22Rv1 (cell line): ENCODE measurements around the gene EGFR.
A peak's percentile ranks its signal among the peaks of the same experiment; 100 is the strongest.

Experiments used
- H3K27ac ChIP-seq: fragments of 450-650 bp; 2 replicates; pipeline ENCODE4 v1.5.1; 2017
- ZFX ChIP-seq: fragments of 450-650 bp; IDR thresholded peaks from 2 replicates; pipeline ENCODE4 v1.6.1; 2017; ENCODE audit warnings: antibody characterized with exemption, borderline replicate concordance
- TF ChIP-seq, protein P1 (sequence below): fragments of 450-650 bp; IDR thresholded peaks from 2 replicates; pipeline ENCODE4 v1.5.1; 2017; ENCODE audit warnings: mild to moderate bottlenecking

Gene EGFR

DNA sequence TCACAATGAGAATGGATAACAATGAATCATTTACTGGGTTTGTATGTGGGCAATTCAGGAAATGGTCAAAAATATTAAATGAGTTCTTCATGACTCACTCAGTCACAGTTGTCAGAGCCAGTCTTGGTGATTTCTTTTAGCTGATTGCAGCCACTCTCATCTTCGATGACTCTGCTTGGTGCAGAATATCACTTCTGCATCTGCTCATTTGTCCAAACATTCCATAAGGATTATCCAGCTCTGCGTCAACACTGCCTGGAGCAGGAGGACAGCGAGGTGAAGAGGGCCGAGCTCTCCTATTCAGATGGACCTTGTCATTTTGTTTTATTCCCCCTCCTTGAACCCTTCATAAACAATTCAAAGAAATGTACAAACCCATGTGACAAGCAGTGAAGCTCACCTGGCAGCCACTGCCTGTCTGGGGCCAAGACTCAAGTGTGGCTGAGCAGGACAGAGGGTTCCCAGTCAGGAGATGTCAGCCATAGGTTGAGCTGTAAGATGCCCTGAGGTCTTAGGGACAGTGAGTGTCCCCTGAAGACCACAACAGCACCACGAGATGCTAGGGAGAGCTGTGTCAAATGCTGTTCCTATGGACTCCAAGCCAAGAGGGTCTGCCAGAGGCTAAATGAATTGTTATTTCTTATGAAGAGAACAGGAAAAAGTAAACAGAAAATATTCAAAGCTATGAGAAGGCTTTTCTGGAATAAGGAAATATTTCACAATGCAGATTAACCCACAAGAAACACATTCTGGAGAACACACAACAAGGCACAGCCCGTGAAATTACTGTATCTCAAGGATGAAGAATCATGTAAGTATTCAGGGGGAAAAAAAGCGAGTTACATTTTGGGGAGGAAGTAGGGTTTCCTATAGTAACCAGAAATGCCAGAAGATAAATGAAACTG, 33.1 kb upstream of the EGFR start:
- no peak overlapping the region for H3K27ac ChIP-seq
- TF ChIP-seq ZFX, result no peak
- TF ChIP-seq, protein P1, sequence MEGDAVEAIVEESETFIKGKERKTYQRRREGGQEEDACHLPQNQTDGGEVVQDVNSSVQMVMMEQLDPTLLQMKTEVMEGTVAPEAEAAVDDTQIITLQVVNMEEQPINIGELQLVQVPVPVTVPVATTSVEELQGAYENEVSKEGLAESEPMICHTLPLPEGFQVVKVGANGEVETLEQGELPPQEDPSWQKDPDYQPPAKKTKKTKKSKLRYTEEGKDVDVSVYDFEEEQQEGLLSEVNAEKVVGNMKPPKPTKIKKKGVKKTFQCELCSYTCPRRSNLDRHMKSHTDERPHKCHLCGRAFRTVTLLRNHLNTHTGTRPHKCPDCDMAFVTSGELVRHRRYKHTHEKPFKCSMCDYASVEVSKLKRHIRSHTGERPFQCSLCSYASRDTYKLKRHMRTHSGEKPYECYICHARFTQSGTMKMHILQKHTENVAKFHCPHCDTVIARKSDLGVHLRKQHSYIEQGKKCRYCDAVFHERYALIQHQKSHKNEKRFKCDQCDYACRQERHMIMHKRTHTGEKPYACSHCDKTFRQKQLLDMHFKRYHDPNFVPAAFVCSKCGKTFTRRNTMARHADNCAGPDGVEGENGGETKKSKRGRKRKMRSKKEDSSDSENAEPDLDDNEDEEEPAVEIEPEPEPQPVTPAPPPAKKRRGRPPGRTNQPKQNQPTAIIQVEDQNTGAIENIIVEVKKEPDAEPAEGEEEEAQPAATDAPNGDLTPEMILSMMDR, result no peak

DNA sequence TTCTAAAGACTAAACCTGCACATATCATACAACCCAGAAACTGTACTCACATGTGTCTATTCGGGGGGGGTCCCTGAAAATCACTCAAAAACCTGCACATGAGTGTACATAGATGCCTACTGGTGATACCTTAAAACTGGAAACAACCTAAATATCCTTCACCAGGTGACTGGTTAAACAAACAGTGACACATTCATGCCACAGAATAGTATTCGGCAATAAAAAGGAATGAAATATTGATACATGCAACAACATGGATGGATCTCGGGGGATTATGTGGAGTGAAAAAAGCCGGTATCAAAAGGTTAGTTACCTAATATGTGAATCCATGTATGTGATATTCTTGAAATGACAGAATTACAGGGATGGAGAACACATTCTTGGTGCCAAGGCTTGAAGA, 32.1 kb upstream of the EGFR start:
- TF ChIP-seq, protein P1, result no peak
- no peak for TF ChIP-seq ZFX
- no peak overlapping the region for H3K27ac ChIP-seq

DNA sequence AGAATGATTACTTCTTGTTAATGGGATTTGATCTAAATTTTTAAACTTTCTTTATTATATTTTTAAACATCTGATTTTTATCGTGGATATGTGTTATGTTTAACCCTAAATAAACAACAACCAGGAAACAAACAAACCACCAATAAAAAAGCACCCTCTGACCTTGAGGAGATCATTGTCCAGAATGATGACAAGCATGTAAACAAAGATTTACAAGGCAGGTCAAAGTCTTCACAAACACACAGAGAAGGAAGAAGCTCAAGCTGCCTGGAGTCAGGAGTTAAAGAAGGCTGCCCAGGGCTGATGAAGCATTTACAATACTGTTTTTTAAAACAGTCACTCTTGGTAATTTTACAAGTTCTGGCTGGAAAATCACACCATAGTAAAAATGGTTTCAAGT, 31.0 kb upstream of the EGFR start:
- peak overlapping the region; percentile 82 for H3K27ac ChIP-seq
- no peak for TF ChIP-seq ZFX
- TF ChIP-seq, protein P1, result no peak

DNA sequence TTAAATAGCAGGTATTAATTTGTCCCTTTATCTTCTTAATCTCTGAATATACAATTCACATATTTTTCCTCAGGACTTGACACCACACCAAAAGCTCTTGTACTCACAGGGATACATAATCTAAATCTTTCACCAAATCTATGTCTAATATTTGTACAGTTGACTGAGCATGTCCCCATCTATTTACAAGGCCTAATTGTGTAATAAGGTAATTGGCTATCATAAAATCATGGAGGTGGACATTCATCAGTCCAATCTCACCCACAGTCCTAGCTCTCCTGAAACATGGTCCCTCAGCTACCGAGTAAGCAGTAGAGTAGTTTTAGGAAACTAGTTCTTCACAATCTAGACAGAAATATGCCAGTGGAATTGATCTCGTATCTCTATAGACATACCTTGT, 30.3 kb upstream of the EGFR start:
- TF ChIP-seq, protein P1, result no peak
- no peak for TF ChIP-seq ZFX

DNA sequence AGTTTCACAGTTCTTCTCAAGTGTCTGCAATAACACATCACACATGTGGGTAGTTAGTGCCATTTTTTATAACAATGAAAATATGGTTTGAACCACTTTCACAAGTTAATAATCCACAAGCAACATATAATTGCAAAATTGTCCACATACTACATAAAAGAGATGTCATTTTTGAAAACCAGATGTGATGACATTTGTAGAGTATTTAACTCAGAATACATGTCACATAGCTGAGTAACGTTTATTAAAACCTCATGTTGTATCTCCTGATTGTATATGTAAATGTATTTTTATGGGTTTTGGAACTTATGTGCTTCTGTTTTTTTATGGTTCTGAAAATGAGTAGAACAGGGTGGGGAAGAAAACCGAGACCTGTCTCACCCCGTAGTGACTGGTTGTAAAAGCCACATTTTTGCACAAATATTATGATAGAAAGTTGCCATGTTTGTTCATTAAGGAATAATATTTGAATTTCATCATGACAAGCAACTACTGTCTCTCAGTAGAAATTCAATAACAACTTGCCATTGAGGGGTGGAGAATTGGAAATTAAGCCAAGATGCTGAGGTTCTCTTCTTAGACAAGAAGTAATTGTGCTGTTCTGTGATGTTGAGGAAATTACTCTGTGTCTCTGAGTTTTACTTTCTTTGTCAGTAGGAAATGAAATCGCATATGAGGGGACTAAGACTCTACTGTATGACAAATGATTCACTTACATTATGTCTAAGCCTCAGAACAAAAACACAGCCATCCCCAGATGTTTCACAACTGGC, 29.2 kb upstream of the EGFR start:
- no peak for TF ChIP-seq ZFX
- TF ChIP-seq, protein P1, result no peak
- peak overlapping the region; percentile 82; the same call in 1 of the 2 replicates for H3K27ac ChIP-seq

More for the DNA sequence above, 30.3 kb upstream of the EGFR start:
- H3K27ac ChIP-seq, result peak overlapping the region; percentile 82

DNA sequence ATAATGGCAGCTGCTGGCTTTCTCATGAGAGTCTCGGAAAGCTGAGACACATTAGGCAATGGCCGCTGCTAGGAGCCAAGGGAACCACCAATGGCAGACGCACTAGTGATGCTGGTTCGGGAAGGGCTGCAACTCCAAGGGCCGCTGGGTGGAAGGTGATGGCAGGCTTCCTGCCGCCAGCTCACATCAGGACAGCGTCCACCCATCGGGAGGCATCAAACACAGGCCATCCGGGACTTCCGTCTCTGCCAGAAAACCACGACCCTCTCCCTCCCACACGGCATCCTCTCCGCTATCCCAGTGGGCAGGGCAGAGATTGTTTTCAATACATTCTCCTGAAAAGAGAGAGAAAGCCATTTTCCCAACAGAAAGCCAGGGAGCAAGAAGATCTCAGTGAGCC, 27.5 kb upstream of the EGFR start:
- H3K27ac ChIP-seq, result no peak overlapping the region
- TF ChIP-seq, protein P1, result no peak
- no peak for TF ChIP-seq ZFX
